MM.1S (cell line): Measurements from ENCODE around the gene KAT6B.
"Not testable (repeated sequence)": the region's sequence is repeated elsewhere in the genome, so short reads cannot be mapped to it uniquely, and the experiment has no call there.

Experiments
- DNase-seq: peaks from one replicate; pipeline ENCODE4 v3.0.0-alpha.2; 2015
- H2AFZ ChIP-seq: fragments of 300-600 bp; sonication (generic); 2 replicates; pipeline ENCODE4 v1.6.0; 2016; ENCODE audit warnings: antibody characterized with exemption, low read length
- H3F3A ChIP-seq: fragments of 300-600 bp; sonication (generic); 2 replicates; pipeline ENCODE4 v1.6.1; 2016; ENCODE audit warnings: mild to moderate bottlenecking, antibody characterized with exemption, low read length, moderate library complexity, mixed read lengths; ENCODE audit not compliant: insufficient read depth
- H3K27ac ChIP-seq: fragments of 300-600 bp; sonication (generic); 2 replicates; pipeline ENCODE4 v1.5.1; 2016; ENCODE audit warnings: mild to moderate bottlenecking, low read length
- H3K27me3 ChIP-seq: fragments of 300-600 bp; sonication (generic); replicated peaks from 2 replicates; pipeline ENCODE4 v1.6.0; 2016; ENCODE audit warnings: low read length; ENCODE audit not compliant: insufficient read depth
- H3K36me3 ChIP-seq: fragments of 300-600 bp; sonication (generic); replicated peaks from 2 replicates; pipeline ENCODE4 v1.6.1; 2016; ENCODE audit warnings: mild to moderate bottlenecking, low read length, mixed read lengths; ENCODE audit not compliant: insufficient read depth
- H3K4me1 ChIP-seq: fragments of 300-600 bp; sonication (generic); 2 replicates; pipeline ENCODE4 v1.6.1; 2016; ENCODE audit warnings: low read length, mixed read lengths
- H3K4me2 ChIP-seq: fragments of 300-600 bp; sonication (generic); 2 replicates; pipeline ENCODE4 v1.6.0; 2016; ENCODE audit warnings: low read depth, low read length
- H3K4me3 ChIP-seq: fragments of 300-600 bp; sonication (generic); 2 replicates; pipeline ENCODE4 v1.5.1; 2016; ENCODE audit warnings: low read length, mixed read lengths
- H3K79me2 ChIP-seq: fragments of 300-600 bp; sonication (generic); 2 replicates; pipeline ENCODE4 v1.6.1; 2016; ENCODE audit warnings: mixed run types, low read length, mixed read lengths
- H3K9ac ChIP-seq: fragments of 300-600 bp; sonication (generic); 2 replicates; pipeline ENCODE4 v1.6.1; 2016; ENCODE audit warnings: low read length, mixed read lengths
- H3K9me2 ChIP-seq: fragments of 300-600 bp; sonication (generic); replicated peaks from 2 replicates; pipeline ENCODE4 v1.6.1; 2016; ENCODE audit warnings: mild to moderate bottlenecking, low read length, mixed read lengths; ENCODE audit not compliant: insufficient read depth
- H3K9me3 ChIP-seq: fragments of 300-600 bp; sonication (generic); replicated peaks from 2 replicates; pipeline ENCODE4 v1.6.1; 2016; ENCODE audit warnings: mild to moderate bottlenecking, low read length, mixed read lengths; ENCODE audit not compliant: insufficient read depth
- H4K20me1 ChIP-seq: fragments of 300-600 bp; sonication (generic); 2 replicates; pipeline ENCODE4 v1.6.1; 2016; ENCODE audit warnings: mild to moderate bottlenecking, low read length, moderate library complexity, mixed read lengths; ENCODE audit not compliant: insufficient read depth
- CTCF ChIP-seq: fragments of 300-600 bp; sonication (generic); IDR thresholded peaks from 2 replicates; pipeline ENCODE4 v1.5.1; 2016; ENCODE audit warnings: antibody characterized with exemption, low read length, mixed read lengths
- EZH2 ChIP-seq: fragments of 300-600 bp; sonication (generic); optimal IDR thresholded peaks from 2 replicates; pipeline ENCODE3; 2017; ENCODE audit warnings: low read depth, mild to moderate bottlenecking, antibody characterized with exemption, low read length, mixed read lengths
- EZH2phosphoT487 ChIP-seq: fragments of 300-600 bp; sonication (generic); IDR thresholded peaks from 2 replicates; pipeline ENCODE4 v1.6.1; 2018; ENCODE audit warnings: antibody characterized with exemption, low read length

KAT6B gene

DNA sequence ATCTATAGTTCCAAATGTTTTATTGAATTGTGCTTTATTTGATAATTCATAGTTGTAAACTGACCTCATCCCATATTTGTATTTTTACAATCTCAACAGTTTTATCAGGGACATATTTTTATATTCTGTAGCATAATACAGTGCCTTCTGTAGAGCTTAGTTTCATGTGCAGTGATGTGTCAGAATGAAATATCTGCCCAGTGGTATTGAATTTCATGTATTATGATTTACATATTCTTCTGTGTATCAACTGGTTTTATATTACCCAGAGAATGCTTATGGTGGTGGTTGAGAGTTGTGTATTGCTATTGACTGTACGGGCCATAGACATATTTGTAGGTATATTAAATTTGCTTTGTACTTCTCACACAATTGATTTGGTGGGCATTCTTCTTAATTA lies 89.9 kb downstream of the KAT6B start:
- H3K27ac ChIP-seq, result no peak overlapping the region
- H3K9me3 ChIP-seq, result no peaks in the 10 kb centered on the region
- no peaks in the 10 kb centered on the region for H3K36me3 ChIP-seq
- H3K4me3 ChIP-seq, result no peak overlapping the region
- H3K9me2 ChIP-seq, result no peaks in the 10 kb centered on the region
- no peaks in the 10 kb centered on the region for H3K27me3 ChIP-seq
- no peaks in the 10 kb centered on the region for H4K20me1 ChIP-seq
- no peak overlapping the region for H3K4me2 ChIP-seq
- H3F3A ChIP-seq, result no peaks in the 10 kb centered on the region
- TF ChIP-seq EZH2 (no peak), EZH2phosphoT487 (no peak), CTCF (no peak)
- H3K79me2 ChIP-seq, result peaks cover 51% of the 10 kb centered on the region
- no peak for DNase-seq
- H3K4me1 ChIP-seq, result peaks cover 19% of the 10 kb centered on the region
- H2AFZ ChIP-seq, result no peak overlapping the region
- no peak overlapping the region for H3K9ac ChIP-seq

GRCh38 chr10:74917481-74918077 lies 91.2 kb downstream of the KAT6B start:
- TF ChIP-seq EZH2phosphoT487, result no peak
- no peak for TF ChIP-seq EZH2
- no peak for TF ChIP-seq CTCF
- Histone ChIP-seq H3K27ac (no peak overlapping the region), H3K79me2 (peaks cover 54% of the 10 kb centered on the region), H3K4me3 (no peak overlapping the region), H3K27me3 (no peaks in the 10 kb centered on the region), H3F3A (no peaks in the 10 kb centered on the region), H3K36me3 (no peaks in the 10 kb centered on the region), H4K20me1 (no peaks in the 10 kb centered on the region), H3K9me3 (no peaks in the 10 kb centered on the region), H3K9me2 (no peaks in the 10 kb centered on the region), H3K4me2 (no peak overlapping the region), H3K4me1 (peaks cover 19% of the 10 kb centered on the region), H2AFZ (no peak overlapping the region), H3K9ac (no peak overlapping the region)
- no peak for DNase-seq

DNA sequence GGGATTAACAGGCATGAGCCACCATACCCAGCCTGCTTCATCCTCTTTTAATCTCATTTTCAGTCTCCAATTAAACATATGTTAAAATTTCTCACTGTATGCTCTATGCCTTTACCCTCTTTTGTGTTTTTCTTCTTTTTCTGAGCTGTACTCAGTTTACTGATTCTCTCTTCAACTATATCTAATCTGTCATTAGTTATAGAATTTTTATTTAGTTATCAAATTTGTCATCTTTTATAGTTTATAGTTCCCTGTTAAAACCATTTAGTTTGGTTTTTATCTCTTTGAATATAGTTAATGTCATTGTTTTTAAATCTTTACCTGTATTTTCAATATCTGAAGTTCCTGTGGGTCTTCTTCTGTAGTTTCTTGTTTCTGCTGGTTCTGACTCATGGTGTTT lies 93.3 kb downstream of the KAT6B start:
- Histone ChIP-seq H3K9me3 (no peaks in the 10 kb centered on the region), H3K9me2 (no peaks in the 10 kb centered on the region), H4K20me1 (no peaks in the 10 kb centered on the region), H3F3A (no peaks in the 10 kb centered on the region), H3K79me2 (peaks cover 51% of the 10 kb centered on the region), H3K4me2 (no peak overlapping the region), H3K9ac (no peak overlapping the region), H3K36me3 (no peaks in the 10 kb centered on the region), H3K4me1 (peaks cover 12% of the 10 kb centered on the region), H3K4me3 (no peak overlapping the region), H3K27me3 (no peaks in the 10 kb centered on the region), H3K27ac (no peak overlapping the region), H2AFZ (no peak overlapping the region)
- TF ChIP-seq CTCF (no peak), EZH2 (no peak), EZH2phosphoT487 (no peak)
- no peak for DNase-seq

- H3K36me3 ChIP-seq, DNase-seq, H3K4me2 ChIP-seq, H4K20me1 ChIP-seq, H3K9me2 ChIP-seq, H3F3A ChIP-seq, H3K27me3 ChIP-seq, H3K4me3 ChIP-seq, H3K27ac ChIP-seq, H3K9ac ChIP-seq, H2AFZ ChIP-seq, H3K9me3 ChIP-seq: not testable (repeated sequence)
- Histone ChIP-seq H3K4me1 (peaks cover 12% of the 10 kb centered on the region), H3K79me2 (peaks cover 43% of the 10 kb centered on the region)
Measured at GRCh38 chr10:74921070-74921469, 94.7 kb downstream of the KAT6B start.
